Effector memory CD4-positive, alpha-beta T cell (primary cell): ENCODE measurements around the gene GMEB2.

Source experiments
- DNase-seq, 3 donors: peaks; one replicate each; pipeline ENCODE4 v3.0.0-alpha.2; 2020
- H3K27ac ChIP-seq: 2 replicates; pipeline ENCODE4 v1.7.0; 2013; ENCODE audit warnings: mild to moderate bottlenecking, low read length, moderate library complexity; ENCODE audit not compliant: insufficient read depth, poor library complexity, severe bottlenecking
- H3K27me3 ChIP-seq: replicated peaks from 2 replicates; pipeline ENCODE4 v1.7.0; 2013; ENCODE audit warnings: mild to moderate bottlenecking, low read length; ENCODE audit not compliant: insufficient read depth, control insufficient read depth, poor library complexity, severe bottlenecking
- H3K36me3 ChIP-seq: 2 replicates; pipeline ENCODE4 v1.7.0; 2013; ENCODE audit warnings: mild to moderate bottlenecking, low read length, moderate library complexity; ENCODE audit not compliant: control insufficient read depth, insufficient read depth
- H3K4me1 ChIP-seq: 2 replicates; pipeline ENCODE4 v1.7.0; 2013; ENCODE audit warnings: low read length, mild to moderate bottlenecking; ENCODE audit not compliant: control insufficient read depth, insufficient read depth, poor library complexity, severe bottlenecking
- H3K4me3 ChIP-seq: 2 replicates; pipeline ENCODE4 v1.7.0; 2013; ENCODE audit warnings: low read length, low read depth, mild to moderate bottlenecking; ENCODE audit not compliant: insufficient read depth, poor library complexity, severe bottlenecking
- H3K9me3 ChIP-seq: 2 replicates; pipeline ENCODE4 v1.7.0; 2013; ENCODE audit warnings: mild to moderate bottlenecking, low read length, moderate library complexity; ENCODE audit not compliant: control insufficient read depth

Gene GMEB2

DNA sequence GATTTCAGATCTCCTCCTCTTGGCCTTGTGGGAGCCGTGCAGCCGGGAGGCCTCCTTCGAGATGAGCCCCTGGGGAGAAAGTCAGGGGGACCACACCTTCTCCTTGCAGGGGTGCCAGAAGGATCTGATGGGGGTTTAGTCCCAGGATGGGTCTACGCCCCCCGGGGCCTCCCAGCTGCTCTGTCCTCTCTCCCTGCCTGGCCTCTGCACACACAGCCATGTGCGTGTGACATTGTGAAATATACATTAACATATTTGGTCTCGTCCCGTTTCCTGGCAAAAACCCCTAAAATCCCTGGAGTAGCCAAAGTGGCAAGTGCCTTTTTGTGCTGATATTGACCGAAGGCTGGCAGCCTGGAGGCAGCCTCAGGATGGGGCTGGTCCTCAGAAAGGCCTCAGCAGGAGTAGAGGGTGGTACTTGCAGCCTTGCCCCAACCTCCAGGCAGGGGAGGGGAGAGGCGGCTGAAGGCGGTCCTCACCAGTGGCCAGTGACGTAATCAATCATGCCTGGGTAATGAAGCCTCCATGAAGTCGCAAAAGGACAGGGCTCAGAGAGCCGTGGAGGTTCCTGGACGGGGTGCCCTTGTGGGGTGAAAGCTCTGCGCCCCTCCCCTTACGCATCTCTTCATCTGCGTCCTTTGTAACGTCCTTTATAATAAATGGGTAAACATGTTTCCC lies 47.7 kb downstream of the GMEB2 start:
- Histone ChIP-seq H3K27ac (no peak overlapping the region), H3K9me3 (no peaks in the 10 kb centered on the region), H3K4me3 (no peak overlapping the region), H3K27me3 (no peaks in the 10 kb centered on the region), H3K4me1 (no peaks in the 10 kb centered on the region), H3K36me3 (no peaks in the 10 kb centered on the region)
- no peak for DNase-seq

DNA sequence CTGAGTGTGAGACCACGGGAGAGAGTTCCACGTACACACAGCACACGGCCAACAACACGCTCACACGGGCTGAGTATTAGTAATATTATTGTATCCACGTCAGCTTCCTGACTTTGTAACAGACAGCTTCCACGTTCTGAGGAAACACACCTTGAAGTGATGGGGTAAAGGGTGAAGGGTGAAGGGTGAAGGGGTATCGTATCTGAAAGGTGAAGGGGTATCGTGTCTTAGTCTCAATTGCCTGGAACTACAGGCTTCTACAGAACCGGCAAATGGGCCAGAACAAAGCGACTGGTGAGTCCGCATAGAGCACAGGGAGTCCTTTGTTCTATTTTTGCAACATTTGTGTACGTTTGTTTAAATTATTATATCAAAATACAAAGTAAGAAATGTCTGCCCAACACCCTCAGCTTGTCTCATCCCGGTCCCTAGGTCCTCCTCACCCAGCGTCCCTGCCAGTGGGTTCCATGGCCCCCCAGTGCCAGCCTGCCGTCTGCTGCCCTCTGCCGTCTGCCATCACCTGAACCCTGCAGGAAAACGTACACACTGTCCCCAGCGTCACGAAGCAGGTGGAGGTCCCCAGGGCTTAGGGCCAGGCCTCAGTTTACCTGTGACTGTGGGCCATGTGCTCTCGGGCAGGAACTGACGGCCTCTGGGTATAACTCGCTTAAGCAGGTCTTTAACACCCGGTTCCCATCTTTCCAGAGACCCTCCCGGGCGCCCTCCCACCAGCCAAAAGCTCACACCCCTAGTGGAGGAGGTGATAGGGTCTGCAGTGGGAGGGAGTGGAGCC lies 48.5 kb downstream of the GMEB2 start:
- no peak overlapping the region for H3K27ac ChIP-seq
- DNase-seq: no peak
- no peaks in the 10 kb centered on the region for H3K36me3 ChIP-seq
- H3K9me3 ChIP-seq: no peaks in the 10 kb centered on the region
- H3K4me3 ChIP-seq: no peak overlapping the region
- peaks cover 3% of the 10 kb centered on the region for H3K4me1 ChIP-seq
- H3K27me3 ChIP-seq: no peaks in the 10 kb centered on the region

DNA sequence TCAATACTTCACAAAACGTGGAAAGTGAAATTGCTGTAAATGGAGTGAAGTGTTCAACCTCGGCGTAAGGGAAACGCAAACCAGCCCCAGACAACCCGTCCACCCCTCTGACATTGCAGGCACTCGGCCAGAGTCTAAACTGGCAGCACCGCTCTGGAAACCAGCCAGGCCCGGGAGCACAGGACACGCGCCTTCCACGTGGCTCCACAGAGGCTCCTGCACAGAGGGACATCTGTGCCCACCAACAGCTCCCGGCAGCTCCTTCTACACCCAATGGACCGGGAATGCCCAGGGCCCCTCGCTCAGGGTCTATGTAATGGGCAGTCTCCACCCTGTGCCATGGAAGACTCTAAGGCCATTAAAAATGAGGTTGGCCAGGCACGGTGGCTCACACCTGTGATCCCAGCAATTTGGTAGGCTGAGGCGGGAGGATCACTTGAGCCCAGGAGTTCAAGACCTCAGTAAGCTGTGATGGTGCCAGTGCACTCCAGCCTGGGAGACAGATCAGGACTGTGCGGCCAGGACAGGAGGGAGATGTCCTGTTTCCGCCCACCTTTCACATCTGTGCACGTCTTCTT lies 49.5 kb downstream of the GMEB2 start:
- DNase-seq: no peak
- H3K4me3 ChIP-seq: no peak overlapping the region
- H3K4me1 ChIP-seq: peaks cover 8% of the 10 kb centered on the region
- no peak overlapping the region for H3K27ac ChIP-seq
- H3K36me3 ChIP-seq: no peaks in the 10 kb centered on the region
- no peaks in the 10 kb centered on the region for H3K9me3 ChIP-seq
- no peaks in the 10 kb centered on the region for H3K27me3 ChIP-seq

DNA sequence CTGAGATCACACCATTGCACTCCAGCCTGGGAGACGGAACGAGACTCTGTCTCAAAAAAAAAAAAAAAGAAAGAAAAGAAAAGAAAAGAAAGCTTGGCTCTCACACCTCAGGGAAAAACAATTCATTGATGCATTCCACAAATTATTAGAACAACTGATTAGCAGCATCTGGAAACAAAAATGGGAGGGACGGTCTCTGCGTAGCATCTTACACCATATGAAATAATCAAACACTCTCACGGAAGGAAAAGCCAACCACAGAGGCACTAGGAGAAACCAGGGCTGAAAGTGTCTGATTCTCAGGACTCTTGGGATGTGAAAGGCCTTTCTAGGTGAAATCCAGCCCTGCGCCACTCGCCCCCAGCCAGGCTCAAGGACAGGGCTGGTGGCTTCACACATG lies 50.6 kb downstream of the GMEB2 start:
- H3K27me3 ChIP-seq: no peaks in the 10 kb centered on the region
- H3K9me3 ChIP-seq: no peaks in the 10 kb centered on the region
- peaks cover 8% of the 10 kb centered on the region for H3K4me1 ChIP-seq
- no peak overlapping the region for H3K4me3 ChIP-seq
- H3K36me3 ChIP-seq: peaks cover 3% of the 10 kb centered on the region
- no peak overlapping the region for H3K27ac ChIP-seq
- DNase-seq: no peak

- DNase-seq: no peak
- H3K9me3 ChIP-seq: no peaks in the 10 kb centered on the region
- H3K4me1 ChIP-seq: peaks cover 8% of the 10 kb centered on the region
- H3K4me3 ChIP-seq: no peak overlapping the region
- H3K36me3 ChIP-seq: peaks cover 3% of the 10 kb centered on the region
- H3K27ac ChIP-seq: no peak overlapping the region
- H3K27me3 ChIP-seq: no peaks in the 10 kb centered on the region
These were observed 51.8 kb downstream of the GMEB2 start for GRCh38 chr20:63574829-63575743.

DNA sequence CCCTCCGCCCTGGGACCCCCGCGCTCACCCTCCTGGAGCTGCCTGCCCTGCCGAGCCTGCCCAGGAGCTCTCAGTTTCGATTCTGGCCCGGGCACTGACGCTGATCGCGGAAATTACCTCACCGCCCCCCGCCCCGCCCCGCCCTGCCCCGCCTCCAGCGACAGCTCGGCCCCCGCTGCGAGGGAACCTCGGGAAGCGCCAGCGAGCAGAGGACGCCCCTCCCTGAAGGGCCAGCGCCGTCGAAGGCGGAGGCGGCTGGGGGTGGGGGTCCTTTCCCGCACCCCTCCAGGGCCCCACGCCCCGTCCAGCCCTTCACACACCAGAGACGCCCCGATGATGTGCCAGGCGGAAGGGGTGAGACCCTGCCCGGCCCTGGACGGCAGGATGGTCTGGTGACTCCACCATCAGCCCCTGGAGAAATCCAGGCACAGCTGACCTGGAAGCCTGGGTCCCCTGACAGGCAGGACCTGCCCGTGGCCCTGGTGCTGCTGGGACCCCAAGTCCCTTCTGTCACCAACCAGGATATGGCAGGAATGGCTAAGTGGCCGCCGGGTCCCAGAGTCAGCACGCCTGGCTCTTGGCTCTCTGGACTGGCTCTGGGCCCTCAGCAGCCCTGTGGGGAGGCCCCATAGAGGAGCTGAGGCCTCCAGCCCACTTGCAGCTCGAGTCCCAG lies 52.6 kb downstream of the GMEB2 start, which contains the start of gene HELZ2:
Gene HELZ2 (minus strand): TSS at position 84 of the 673 bp plus-strand sequence. CDS start 1,854 bp downstream, outside the sequence.
- Histone ChIP-seq H3K27me3 (no peaks in the 10 kb centered on the region), H3K4me3 (peak within 1 kb of the TSS; percentile 77), H3K36me3 (peaks cover 3% of the 10 kb centered on the region), H3K4me1 (peaks cover 13% of the 10 kb centered on the region), H3K9me3 (no peaks in the 10 kb centered on the region), H3K27ac (peak within 1 kb of the TSS; percentile 62)
- peak; percentile 57 to 67 (median 59) for DNase-seq

GRCh38 chr20:63573647-63574131 lies 53.2 kb downstream of the GMEB2 start:
- DNase-seq: no peak
- peaks cover 3% of the 10 kb centered on the region for H3K36me3 ChIP-seq
- H3K9me3 ChIP-seq: no peaks in the 10 kb centered on the region
- H3K27me3 ChIP-seq: no peaks in the 10 kb centered on the region
- H3K27ac ChIP-seq: peak overlapping the region; percentile 62
- H3K4me1 ChIP-seq: peaks cover 19% of the 10 kb centered on the region
- peak overlapping the region; percentile 77 for H3K4me3 ChIP-seq

- peak overlapping the region; percentile 62 for H3K27ac ChIP-seq
- peaks cover 25% of the 10 kb centered on the region for H3K4me1 ChIP-seq
- peaks cover 3% of the 10 kb centered on the region for H3K36me3 ChIP-seq
- H3K27me3 ChIP-seq: no peaks in the 10 kb centered on the region
- no peaks in the 10 kb centered on the region for H3K9me3 ChIP-seq
- no peak for DNase-seq
- H3K4me3 ChIP-seq: peak overlapping the region; percentile 77
These were observed 53.9 kb downstream of the GMEB2 start for GRCh38 chr20:63572788-63573646.
